HUDEP-2 (cell line): ENCODE results near the gene GRN.

Experiments
- DNase-seq, 76 experiments: peaks; one replicate each; lab custom pipeline; 2025; ENCODE audit not compliant: unreplicated experiment in 76 of 76; lab: John Stamatoyannopoulos, UW

The GRN gene

GRCh38 chr17:44398692-44399691 is 53.9 kb downstream of the GRN start:
- no peak for DNase-seq

DNA sequence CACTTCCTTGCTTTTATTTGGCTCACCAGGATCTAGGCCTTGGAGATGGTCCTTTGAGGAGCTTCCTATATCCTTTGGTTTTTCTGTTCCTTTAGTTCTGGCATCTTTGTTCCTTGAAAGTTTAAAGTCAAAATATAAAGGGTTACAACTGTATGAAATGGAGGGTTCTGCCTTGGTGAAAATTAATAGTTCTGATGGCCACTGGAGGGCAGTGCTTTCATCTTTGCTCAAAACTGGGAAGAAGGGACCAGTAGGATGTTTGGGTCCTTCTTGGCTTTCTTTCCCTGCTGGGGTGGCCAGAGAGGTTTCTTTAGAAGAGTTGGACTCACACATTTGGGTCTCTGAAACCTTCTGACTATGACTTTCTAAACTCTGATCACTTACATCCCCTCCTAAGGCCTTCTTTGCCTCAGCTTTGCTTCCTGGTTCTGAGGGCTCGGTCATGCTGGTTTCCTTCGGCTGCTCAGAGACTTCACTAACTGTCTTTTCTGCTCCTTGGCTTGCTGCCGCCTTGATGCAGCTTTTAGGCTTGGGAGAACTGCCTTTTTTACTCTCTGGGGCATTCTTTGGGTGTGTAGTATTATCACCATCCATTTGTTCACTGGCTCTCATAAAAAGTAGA is 55.2 kb downstream of the GRN start:
- peak in 11 of 76 experiments; percentile 2 to 24 (median 11) for DNase-seq
